OCI-LY7 (cell line): Measurements from ENCODE around the gene TXNDC17.
"Not testable (repeated sequence)": the region's sequence is repeated elsewhere in the genome, so short reads cannot be mapped to it uniquely, and the experiment has no call there.

Experiments
- CTCF ChIP-seq: fragments of 200-600 bp; sonication (generic); conservative IDR thresholded peaks from 2 replicates; pipeline ENCODE4 v1.5.1; 2014; ENCODE audit warnings: mild to moderate bottlenecking, antibody characterized with exemption, low read length, moderate library complexity, mixed read lengths
- EZH2phosphoT487 ChIP-seq: fragments of 200-600 bp; sonication (generic); IDR thresholded peaks from 2 replicates; pipeline ENCODE4 v1.6.1; 2018; ENCODE audit warnings: low read depth, borderline replicate concordance, mild to moderate bottlenecking, mixed run types, antibody characterized with exemption, low read length, moderate library complexity, mixed read lengths

GRCh38 chr17:6658411-6658810, 17.6 kb downstream of the TXNDC17 start:
- TF ChIP-seq CTCF, EZH2phosphoT487: not testable (repeated sequence)
